Astrocyte of the cerebellum (primary cell): Measurements from ENCODE around the gene MDFIC.

ENCODE experiments used
- DNase-seq: peaks from one replicate; pipeline ENCODE4 v3.0.0-alpha.2; 2011; ENCODE audit warnings: low read depth
- H3K4me3 ChIP-seq: 2 replicates; pipeline ENCODE4 v1.5.1; 2011; ENCODE audit warnings: mild to moderate bottlenecking, low read depth, low read length, moderate library complexity
- in situ Hi-C: cut with HindIII; loops from 2 replicates; pipeline ENCODE4 v1.10.0; 2017; ENCODE audit warnings: low sequenced_read_pairs
- TF ChIP-seq, protein P1 (sequence below): IDR thresholded peaks from 2 replicates; pipeline ENCODE4 v1.5.1; 2012; ENCODE audit warnings: low read length, low read depth, moderate library complexity, mild to moderate bottlenecking; ENCODE audit errors: missing control alignments

The MDFIC gene

DNA sequence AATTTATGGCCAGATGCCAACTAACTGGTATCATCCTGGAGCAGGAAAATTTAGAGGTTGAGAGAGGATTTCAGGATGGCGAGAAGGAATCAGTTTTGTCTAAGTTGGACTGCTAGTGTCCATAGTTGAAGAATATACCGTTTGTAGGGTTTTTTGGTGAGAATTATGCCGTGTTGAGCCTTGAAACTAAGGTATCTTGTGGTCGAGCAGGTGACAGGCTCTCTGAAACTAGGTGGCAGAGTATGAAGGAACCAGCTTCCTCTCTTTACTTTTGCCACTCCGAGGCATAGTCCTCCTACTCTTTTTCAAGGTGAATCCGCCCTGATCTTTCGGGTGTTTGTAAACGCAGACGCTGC lies 9.7 kb downstream of the MDFIC start:
- DNase-seq: no peak
- TF ChIP-seq, protein P1, sequence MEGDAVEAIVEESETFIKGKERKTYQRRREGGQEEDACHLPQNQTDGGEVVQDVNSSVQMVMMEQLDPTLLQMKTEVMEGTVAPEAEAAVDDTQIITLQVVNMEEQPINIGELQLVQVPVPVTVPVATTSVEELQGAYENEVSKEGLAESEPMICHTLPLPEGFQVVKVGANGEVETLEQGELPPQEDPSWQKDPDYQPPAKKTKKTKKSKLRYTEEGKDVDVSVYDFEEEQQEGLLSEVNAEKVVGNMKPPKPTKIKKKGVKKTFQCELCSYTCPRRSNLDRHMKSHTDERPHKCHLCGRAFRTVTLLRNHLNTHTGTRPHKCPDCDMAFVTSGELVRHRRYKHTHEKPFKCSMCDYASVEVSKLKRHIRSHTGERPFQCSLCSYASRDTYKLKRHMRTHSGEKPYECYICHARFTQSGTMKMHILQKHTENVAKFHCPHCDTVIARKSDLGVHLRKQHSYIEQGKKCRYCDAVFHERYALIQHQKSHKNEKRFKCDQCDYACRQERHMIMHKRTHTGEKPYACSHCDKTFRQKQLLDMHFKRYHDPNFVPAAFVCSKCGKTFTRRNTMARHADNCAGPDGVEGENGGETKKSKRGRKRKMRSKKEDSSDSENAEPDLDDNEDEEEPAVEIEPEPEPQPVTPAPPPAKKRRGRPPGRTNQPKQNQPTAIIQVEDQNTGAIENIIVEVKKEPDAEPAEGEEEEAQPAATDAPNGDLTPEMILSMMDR: no peak
- in situ Hi-C loops: no loop called here
- no peak overlapping the region for H3K4me3 ChIP-seq

DNA sequence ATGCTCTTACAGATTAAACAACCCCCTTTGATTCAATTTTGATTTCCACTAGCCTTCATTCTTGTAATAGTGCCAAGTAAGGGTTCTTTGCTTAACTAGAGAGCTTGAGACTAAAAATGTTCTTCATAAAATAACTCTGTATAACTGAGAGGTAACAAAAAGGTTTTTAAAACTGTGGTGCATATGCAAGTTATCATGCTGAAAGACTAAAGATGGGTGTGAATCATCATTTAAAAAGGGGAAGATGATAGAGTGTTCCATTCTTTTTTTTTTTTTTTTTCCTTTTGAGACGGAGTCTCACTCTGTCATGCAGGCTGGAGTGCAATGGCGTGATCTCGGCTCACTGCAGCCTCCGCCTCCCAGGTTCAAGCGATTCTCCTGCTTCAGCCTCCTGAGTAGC lies 11.1 kb downstream of the MDFIC start:
- DNase-seq: no peak
- TF ChIP-seq, protein P1: no peak
- in situ Hi-C loops: no loop called here
- H3K4me3 ChIP-seq: no peak overlapping the region

DNA sequence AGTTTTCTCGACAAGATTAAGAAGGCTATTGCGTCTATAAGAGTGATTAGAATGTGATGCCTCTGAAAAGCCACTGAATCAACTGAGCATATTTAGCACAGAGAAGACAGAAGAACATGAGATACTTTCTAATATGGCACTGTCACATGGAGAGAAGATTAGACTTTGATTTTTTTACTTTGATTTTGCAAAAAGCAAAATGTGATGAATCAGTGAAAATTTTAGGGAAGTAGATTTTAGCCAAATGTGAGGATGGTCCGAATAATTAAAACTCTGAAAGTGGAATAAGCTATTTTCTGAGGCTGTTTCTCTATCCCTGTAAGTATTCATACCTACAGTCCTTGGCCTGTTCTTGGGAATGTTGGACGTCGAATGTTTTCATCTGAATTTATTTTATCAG lies 11.8 kb downstream of the MDFIC start:
- no peak for DNase-seq
- H3K4me3 ChIP-seq: no peak overlapping the region

DNA sequence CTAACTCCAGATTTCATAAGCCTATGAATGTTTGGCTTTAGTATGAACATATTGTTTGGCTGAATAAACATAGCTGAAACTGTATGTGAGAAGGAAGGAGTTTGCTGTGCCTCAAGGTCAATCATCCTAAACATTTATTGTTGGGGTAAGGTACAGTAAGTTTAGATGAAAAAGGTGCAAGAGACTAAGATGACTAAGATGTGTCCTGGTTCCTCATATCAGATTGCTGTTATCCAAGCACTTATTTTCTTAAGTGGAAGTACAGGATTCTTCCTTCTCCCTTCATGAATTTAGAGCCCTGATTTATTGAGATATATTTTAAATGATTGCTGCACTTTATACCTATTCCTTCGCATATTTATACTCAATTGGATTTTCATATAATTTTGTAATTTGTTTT lies 12.2 kb downstream of the MDFIC start:
- H3K4me3 ChIP-seq: no peak overlapping the region
- in situ Hi-C loops: no loop called here
- DNase-seq: no peak
- TF ChIP-seq, protein P1: no peak

More for the DNA sequence above, 11.8 kb downstream of the MDFIC start:
- TF ChIP-seq, protein P1: no peak
- in situ Hi-C loops: no loop called here

DNA sequence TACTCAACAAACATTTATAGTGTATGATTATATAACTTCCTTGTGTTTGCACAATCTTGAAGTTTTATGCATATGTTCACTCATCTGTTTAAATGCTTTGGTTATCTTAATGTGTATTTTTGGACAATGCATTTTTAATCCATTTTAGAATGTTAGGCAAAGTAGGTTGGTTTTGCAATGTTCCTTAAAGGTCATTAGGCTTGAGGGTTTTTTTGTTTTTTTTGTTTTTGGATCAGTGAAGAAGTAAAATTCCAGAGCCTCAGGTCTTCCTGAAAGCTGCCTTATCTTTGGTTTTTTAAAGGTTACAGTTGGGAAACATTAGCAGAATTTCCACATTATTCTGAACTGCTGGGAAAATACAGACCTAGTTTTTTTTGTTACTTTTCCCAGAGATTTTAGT lies 12.8 kb downstream of the MDFIC start:
- in situ Hi-C loops: no loop called here
- H3K4me3 ChIP-seq: no peak overlapping the region
- TF ChIP-seq, protein P1: no peak
- no peak for DNase-seq

DNA sequence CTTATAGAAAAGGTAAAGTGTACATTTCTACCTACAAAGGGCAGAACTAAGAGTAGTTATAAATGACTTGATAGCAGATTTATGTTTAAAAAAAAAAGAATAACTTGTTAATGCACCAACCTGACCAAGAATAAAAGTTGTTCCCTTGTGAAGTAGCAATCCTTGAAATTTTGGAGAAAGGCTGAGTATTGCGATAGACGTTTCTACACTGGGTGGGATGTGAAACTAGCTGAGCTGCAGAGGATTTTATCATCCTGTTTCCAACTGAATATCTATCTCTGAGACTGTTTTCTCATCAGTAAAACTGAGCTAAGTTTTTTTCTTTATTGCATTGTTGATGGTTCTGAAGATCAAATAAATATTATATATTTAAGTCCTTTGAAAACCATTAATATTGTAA lies 14.6 kb downstream of the MDFIC start:
- no peak for DNase-seq
- TF ChIP-seq, protein P1: no peak
- in situ Hi-C loops: no loop called here
- no peak overlapping the region for H3K4me3 ChIP-seq

DNA sequence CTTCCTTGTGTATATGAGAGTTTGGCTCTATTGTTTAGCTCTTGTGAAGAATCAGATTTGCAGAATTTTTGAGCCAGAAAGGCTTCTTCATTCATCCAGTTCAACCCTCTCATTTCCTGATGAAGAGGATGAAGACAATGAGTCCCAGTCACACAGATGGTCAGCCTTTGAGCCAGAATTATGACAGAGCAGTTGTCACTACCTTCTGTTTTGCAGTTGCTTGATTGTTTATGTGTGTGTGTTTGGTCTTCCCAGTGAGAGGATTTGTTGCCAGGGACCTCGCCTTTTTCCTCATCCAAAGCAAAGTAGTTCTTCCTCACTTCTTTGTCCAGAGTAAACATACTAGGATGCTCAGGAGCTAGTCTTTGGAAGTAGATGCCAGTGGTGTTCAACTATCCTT lies 15.6 kb downstream of the MDFIC start:
- DNase-seq: no peak
- TF ChIP-seq, protein P1: no peak
- in situ Hi-C loops: no loop called here

More for the DNA sequence above, 15.6 kb downstream of the MDFIC start:
- H3K4me3 ChIP-seq: no peak overlapping the region
